Measurements from ENCODE around the gene CNDP1.

GRCh38 chr18:74563999-74564398, 29.7 kb downstream of the CNDP1 start:
- TF ChIP-seq, protein P1, sequence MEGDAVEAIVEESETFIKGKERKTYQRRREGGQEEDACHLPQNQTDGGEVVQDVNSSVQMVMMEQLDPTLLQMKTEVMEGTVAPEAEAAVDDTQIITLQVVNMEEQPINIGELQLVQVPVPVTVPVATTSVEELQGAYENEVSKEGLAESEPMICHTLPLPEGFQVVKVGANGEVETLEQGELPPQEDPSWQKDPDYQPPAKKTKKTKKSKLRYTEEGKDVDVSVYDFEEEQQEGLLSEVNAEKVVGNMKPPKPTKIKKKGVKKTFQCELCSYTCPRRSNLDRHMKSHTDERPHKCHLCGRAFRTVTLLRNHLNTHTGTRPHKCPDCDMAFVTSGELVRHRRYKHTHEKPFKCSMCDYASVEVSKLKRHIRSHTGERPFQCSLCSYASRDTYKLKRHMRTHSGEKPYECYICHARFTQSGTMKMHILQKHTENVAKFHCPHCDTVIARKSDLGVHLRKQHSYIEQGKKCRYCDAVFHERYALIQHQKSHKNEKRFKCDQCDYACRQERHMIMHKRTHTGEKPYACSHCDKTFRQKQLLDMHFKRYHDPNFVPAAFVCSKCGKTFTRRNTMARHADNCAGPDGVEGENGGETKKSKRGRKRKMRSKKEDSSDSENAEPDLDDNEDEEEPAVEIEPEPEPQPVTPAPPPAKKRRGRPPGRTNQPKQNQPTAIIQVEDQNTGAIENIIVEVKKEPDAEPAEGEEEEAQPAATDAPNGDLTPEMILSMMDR (IDR thresholded peaks at IDR 0.05; ENCODE audit: borderline replicate concordance, extremely low read depth, low read length, poor library complexity, severe bottlenecking) = no peak
- no peak for TF ChIP-seq EZH2 (IDR thresholded peaks at IDR 0.05; ENCODE audit: borderline replicate concordance, low read depth, low read length, severe bottlenecking)
